ENCODE measurements around the gene MECR.

- TF ChIP-seq POLR2A (IDR thresholded peaks at IDR 0.05) (no peak), CTCF (IDR thresholded peaks at IDR 0.05) (no peak), EP300 (IDR thresholded peaks at IDR 0.05) (no peak), POLR2AphosphoS5 (IDR thresholded peaks at IDR 0.05) (no peak)
Observed at GRCh38 chr1:29167904-29168303, 62.8 kb downstream of the MECR start.
